Uterus (tissue), 4 donors: ENCODE results near the gene COL23A1. TPM values are rescaled to one million over a fixed set of nuclear protein-coding genes. Genes with fewer than 3 reads are reported as not detected.

Source experiments
- DNase-seq, 2 donors: peaks; one replicate each; pipeline ENCODE4 v3.0.0-alpha.2; 2019 to 2020
- H3K27ac ChIP-seq, 2 donors: fragments of 200-600 bp; sonication (generic); 1 replicate in 1 of 2; 2 replicates in 1 of 2; pipeline ENCODE4 v1.5.1; 2016 to 2018
- H3K27me3 ChIP-seq, 2 donors: fragments of 200-600 bp; sonication (generic); one replicate each; pipeline ENCODE4 v1.5.1; 2018 to 2019; ENCODE audit warnings: control low read depth in 1 of 2
- H3K36me3 ChIP-seq, 2 donors: fragments of 200-600 bp; sonication (generic); one replicate each; pipeline ENCODE4 v1.5.1; 2019; ENCODE audit warnings: control low read depth in 1 of 2
- H3K4me1 ChIP-seq, 2 donors: fragments of 200-600 bp; sonication (generic); one replicate each; pipeline ENCODE4 v1.5.1; 2018 to 2019; ENCODE audit warnings: control low read depth in 1 of 2
- H3K4me3 ChIP-seq, 2 donors: fragments of 200-600 bp; sonication (generic); 1 replicate in 1 of 2; 2 replicates in 1 of 2; pipeline ENCODE4 v1.5.1; 2018 to 2019; ENCODE audit warnings: mild to moderate bottlenecking in 1 of 2
- H3K9me3 ChIP-seq, 2 donors: fragments of 200-600 bp; sonication (generic); one replicate each; pipeline ENCODE4 v1.5.1; 2019; ENCODE audit warnings: control low read depth in 1 of 2
- CTCF ChIP-seq, 4 experiments: fragments of 200-600 bp in 2 of 4; fragments of 450-650 bp in 2 of 4; sonication (generic) in 2 of 4; IDR thresholded peaks; one replicate each; pipeline ENCODE4 v1.5.1; 2016 to 2019; ENCODE audit warnings: antibody characterized with exemption in 4 of 4, mild to moderate bottlenecking in 2 of 4, moderate library complexity in 1 of 4
- POLR2A ChIP-seq, 2 donors: fragments of 450-650 bp; IDR thresholded peaks; one replicate each; pipeline ENCODE4 v1.6.1; 2016; ENCODE audit warnings: antibody characterized with exemption in 2 of 2, mild to moderate bottlenecking in 1 of 2, moderate library complexity in 1 of 2
- intact Hi-C: fragments of 100-400 bp; cut with DNase I; formaldehyde crosslinking; loops from one replicate; pipeline ENCODE4 v1.15.1; 2023; ENCODE audit warnings: low total_unique reads
- total RNA-seq, 4 donors: library from RNA; depleted of rRNA in 3 of 4; stranded (reverse); fragments of >200 nt in 3 of 4; gene quantifications; one replicate each; pipeline versions ENCODE4 v1.1.0 to v1.2.4, GENCODE V29; 2014 to 2023
- donor health status: DM: yes; HTN: yes; CAD: no.

Gene COL23A1
- total RNA-seq, 4 donors from 2014 or later, result 0.85 to 7.6 (median 2.0) TPM; not detected in 1

GRCh38 chr5:178465228-178465860 lies 124.8 kb downstream of the COL23A1 start:
- Histone ChIP-seq H3K4me1 (no peaks in the 10 kb centered on the region), H3K36me3 (no peaks in the 10 kb centered on the region), H3K9me3 (no peaks in the 10 kb centered on the region), H3K27me3 (no peaks in the 10 kb centered on the region), H3K4me3 (no peak overlapping the region), H3K27ac (no peak overlapping the region)
- TF ChIP-seq CTCF (IDR thresholded peaks at IDR 0.05) (no peak), POLR2A (IDR thresholded peaks at IDR 0.05) (no peak)
- intact Hi-C loops, result no loop called here
- DNase-seq, result no peak

DNA sequence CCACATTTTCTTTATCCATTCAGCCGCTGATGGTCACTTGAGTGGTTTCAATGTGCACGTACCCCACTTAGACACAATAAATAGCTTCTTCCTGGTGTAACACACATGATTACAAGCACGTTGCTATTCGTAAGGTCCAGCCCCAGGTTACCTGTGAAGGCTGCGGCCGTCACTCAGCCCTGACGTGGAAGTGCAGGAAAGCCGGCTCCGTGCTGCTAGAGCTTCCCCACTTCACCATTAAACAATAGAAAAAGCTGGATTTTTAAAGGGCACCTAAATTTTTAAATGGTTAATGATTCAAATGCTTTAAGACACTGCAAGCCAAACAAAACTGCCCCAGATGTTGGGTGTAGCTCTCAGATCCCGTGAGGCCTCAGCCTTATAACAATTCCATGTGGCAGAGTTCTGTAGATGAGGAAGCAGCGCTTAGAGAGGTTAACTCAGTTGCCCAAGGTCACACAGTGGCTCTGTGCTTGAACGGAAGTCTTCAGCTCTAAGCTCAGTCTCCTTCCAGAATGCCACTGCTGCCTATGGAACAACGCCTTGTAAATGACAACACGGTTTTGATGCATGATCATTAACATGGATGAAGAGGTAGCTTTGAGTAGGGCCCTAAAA lies 125.7 kb downstream of the COL23A1 start:
- TF ChIP-seq CTCF (IDR thresholded peaks at IDR 0.05) (no peak), POLR2A (IDR thresholded peaks at IDR 0.05) (no peak)
- Histone ChIP-seq H3K4me1 (no peaks in the 10 kb centered on the region), H3K27me3 (no peaks in the 10 kb centered on the region), H3K9me3 (no peaks in the 10 kb centered on the region), H3K4me3 (no peak overlapping the region), H3K36me3 (no peaks in the 10 kb centered on the region), H3K27ac (no peak overlapping the region)
- intact Hi-C loops, result no loop called here
- no peak for DNase-seq

GRCh38 chr5:178463321-178464155 lies 126.7 kb downstream of the COL23A1 start:
- Histone ChIP-seq H3K9me3 (no peaks in the 10 kb centered on the region), H3K4me1 (no peaks in the 10 kb centered on the region), H3K27me3 (no peaks in the 10 kb centered on the region), H3K27ac (no peak overlapping the region), H3K36me3 (no peaks in the 10 kb centered on the region), H3K4me3 (no peak overlapping the region)
- TF ChIP-seq CTCF (IDR thresholded peaks at IDR 0.05) (no peak), POLR2A (IDR thresholded peaks at IDR 0.05) (no peak)
- intact Hi-C loops, result no loop called here
- no peak for DNase-seq

DNA sequence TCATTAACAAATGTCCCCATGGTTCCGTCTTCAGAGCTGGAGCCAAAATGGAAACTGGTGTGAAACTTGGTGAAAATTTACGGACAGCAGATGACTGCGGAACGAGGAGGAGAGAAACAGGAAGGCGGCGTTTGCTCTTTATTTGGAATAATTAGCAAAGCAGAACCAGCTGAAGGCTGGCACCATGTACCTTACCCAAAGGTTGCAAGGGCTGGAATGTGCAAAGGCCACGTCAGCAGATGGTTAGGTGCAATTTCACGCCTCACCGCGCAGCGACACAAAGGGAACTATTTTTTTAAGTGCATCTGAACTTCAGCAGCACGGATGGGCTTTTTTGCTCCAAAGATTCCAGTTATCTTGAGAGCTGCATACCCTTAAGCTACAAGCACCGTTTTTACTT lies 127.4 kb downstream of the COL23A1 start:
- no peaks in the 10 kb centered on the region for H3K36me3 ChIP-seq
- intact Hi-C loops, result no loop called here
- H3K9me3 ChIP-seq, result no peaks in the 10 kb centered on the region
- H3K4me3 ChIP-seq, result no peak overlapping the region
- no peak overlapping the region for H3K27ac ChIP-seq
- TF ChIP-seq CTCF (IDR thresholded peaks at IDR 0.05) (no peak), POLR2A (IDR thresholded peaks at IDR 0.05) (no peak)
- no peak for DNase-seq
- H3K4me1 ChIP-seq, result no peaks in the 10 kb centered on the region
- no peaks in the 10 kb centered on the region for H3K27me3 ChIP-seq

DNA sequence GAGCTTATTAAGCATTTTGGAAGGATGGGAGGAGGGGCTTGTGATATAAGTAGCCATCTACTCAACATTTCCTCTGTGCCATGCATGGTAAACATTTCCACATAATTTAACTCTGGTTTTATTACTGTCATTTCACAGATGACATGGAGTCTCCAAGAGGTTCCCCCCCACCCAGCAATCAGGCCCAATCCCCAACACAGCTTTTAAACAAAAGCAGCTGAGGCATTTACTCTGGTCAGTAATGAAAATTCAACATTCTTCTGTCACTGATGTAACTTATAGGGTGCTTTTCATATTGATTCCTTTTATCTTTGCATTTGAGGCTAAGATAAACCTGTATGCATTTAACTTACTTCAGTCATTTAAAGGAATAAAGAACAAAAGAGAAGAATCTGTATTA lies 128.1 kb downstream of the COL23A1 start:
- Histone ChIP-seq H3K9me3 (no peaks in the 10 kb centered on the region), H3K36me3 (no peaks in the 10 kb centered on the region), H3K4me3 (no peak overlapping the region), H3K27ac (no peak overlapping the region), H3K27me3 (no peaks in the 10 kb centered on the region), H3K4me1 (no peaks in the 10 kb centered on the region)
- no peak for TF ChIP-seq CTCF (IDR thresholded peaks at IDR 0.05)
- no peak for TF ChIP-seq POLR2A (IDR thresholded peaks at IDR 0.05)
- intact Hi-C loops, result no loop called here
- no peak for DNase-seq
